T-helper 2 cell treated with Interferon-gamma antibody and Interleukin-4, amounts not matched to agents 100 ng/mL and 5 ng/mL, for 36 hours (primary cell): ENCODE results near the gene COBL. TPM values are rescaled to one million over a fixed set of nuclear protein-coding genes. Genes with fewer than 3 reads are reported as not detected.

Experiments
- intact Hi-C: fragments of 100-400 bp; cut with micrococcal nuclease; formaldehyde crosslinking; loops from one replicate; pipeline ENCODE4 v1.15.1; 2023
- total RNA-seq: library from RNA; stranded (reverse); gene quantifications from 2 replicates; pipeline ENCODE4 v1.2.3, GENCODE V29; 2022

COBL gene
- total RNA-seq, 1 donor from 2014 or later = not detected

- intact Hi-C loops = no loop called here
These were observed 235.2 kb downstream of the COBL start for GRCh38 chr7:51081270-51081890.

- intact Hi-C loops = no loop called here
These were observed 235.9 kb downstream of the COBL start for GRCh38 chr7:51080622-51081269.

GRCh38 chr7:51080216-51080615 is 236.4 kb downstream of the COBL start:
- intact Hi-C loops = no loop called here

- intact Hi-C loops = loop anchor here (10.0 kb wide), 1 partner anchor 385 kb away; no protein-coding TSS in a partner anchor
These were observed 237.1 kb downstream of the COBL start for GRCh38 chr7:51079494-51079893.

GRCh38 chr7:51078653-51079052 is 238.0 kb downstream of the COBL start:
- intact Hi-C loops = loop anchor here (10.0 kb wide), 1 partner anchor 384 kb away; no protein-coding TSS in a partner anchor

- intact Hi-C loops = loop anchor here (10.0 kb wide), 1 partner anchor 383 kb away; no protein-coding TSS in a partner anchor
These were observed 238.6 kb downstream of the COBL start for GRCh38 chr7:51077987-51078370.

GRCh38 chr7:51077316-51077986 is 239.2 kb downstream of the COBL start:
- intact Hi-C loops = loop anchor here (10.0 kb wide), 1 partner anchor 383 kb away; no protein-coding TSS in a partner anchor

- intact Hi-C loops = loop anchor here (10.0 kb wide), 1 partner anchor 381 kb away; no protein-coding TSS in a partner anchor
These were observed 240.7 kb downstream of the COBL start for GRCh38 chr7:51075681-51076580.

- intact Hi-C loops = loop anchor here (10.0 kb wide), 1 partner anchor 378 kb away; no protein-coding TSS in a partner anchor
These were observed 243.4 kb downstream of the COBL start for GRCh38 chr7:51073171-51073570.

- intact Hi-C loops = loop anchor here (10.0 kb wide), 1 partner anchor 377 kb away; no protein-coding TSS in a partner anchor
These were observed 244.3 kb downstream of the COBL start for GRCh38 chr7:51072281-51072680.

GRCh38 chr7:51071427-51071826 is 245.2 kb downstream of the COBL start:
- intact Hi-C loops = loop anchor here (10.0 kb wide), 1 partner anchor 377 kb away; no protein-coding TSS in a partner anchor

- intact Hi-C loops = loop anchor here (10.0 kb wide), 1 partner anchor 375 kb away; no protein-coding TSS in a partner anchor
These were observed 246.5 kb downstream of the COBL start for GRCh38 chr7:51070151-51070550.

- intact Hi-C loops = loop anchor here (10.0 kb wide), 1 partner anchor 375 kb away; no protein-coding TSS in a partner anchor
These were observed 247.1 kb downstream of the COBL start for GRCh38 chr7:51069411-51070083.

GRCh38 chr7:51068401-51068800 is 248.2 kb downstream of the COBL start:
- intact Hi-C loops = no loop called here

GRCh38 chr7:51067757-51068156 is 248.9 kb downstream of the COBL start:
- intact Hi-C loops = loop anchor here (2.0 kb wide), 2 partner anchors 95 to 975 kb away; partner anchors contain the start of gene ZPBP

- intact Hi-C loops = loop anchor here (2.0 kb wide), 2 partner anchors 96 to 974 kb away; partner anchors contain the start of gene ZPBP
These were observed 249.4 kb downstream of the COBL start for GRCh38 chr7:51067258-51067657.

GRCh38 chr7:51066405-51066882 is 250.2 kb downstream of the COBL start:
- intact Hi-C loops = loop anchor here (2.0 kb wide), 2 partner anchors 96 to 974 kb away; partner anchors contain the start of gene ZPBP

GRCh38 chr7:51065766-51066165 is 250.8 kb downstream of the COBL start:
- intact Hi-C loops = loop anchor here (2.0 kb wide), 2 partner anchors 97 to 973 kb away; partner anchors contain the start of gene ZPBP

GRCh38 chr7:51064688-51065087 is 251.9 kb downstream of the COBL start:
- intact Hi-C loops = no loop called here
